IPS-18c (cell line): ENCODE measurements around the gene ADARB2.
"Not testable (repeated sequence)": the region's sequence is repeated elsewhere in the genome, so short reads cannot be mapped to it uniquely, and the experiment has no call there.

Experiments
- H3K4me3 ChIP-seq: 2 replicates; pipeline ENCODE4 v1.7.0; 2013; ENCODE audit warnings: low read depth, mild to moderate bottlenecking, low read length, moderate library complexity; ENCODE audit not compliant: insufficient read depth
- H3K9me3 ChIP-seq: one replicate; pipeline ENCODE4 v1.6.1; 2013; ENCODE audit warnings: mild to moderate bottlenecking, low read length, moderate library complexity; ENCODE audit not compliant: control insufficient read depth, insufficient read depth

The ADARB2 gene

GRCh38 chr10:1173091-1173490 lies 564.2 kb downstream of the ADARB2 start:
- Histone ChIP-seq H3K9me3 (no peaks in the 10 kb centered on the region), H3K4me3 (no peak overlapping the region)

GRCh38 chr10:1172256-1172984 lies 564.9 kb downstream of the ADARB2 start:
- H3K9me3 ChIP-seq, result no peaks in the 10 kb centered on the region
- no peak overlapping the region for H3K4me3 ChIP-seq

GRCh38 chr10:1171586-1171985 lies 565.7 kb downstream of the ADARB2 start:
- H3K9me3 ChIP-seq, result no peaks in the 10 kb centered on the region
- no peak overlapping the region for H3K4me3 ChIP-seq

- Histone ChIP-seq H3K4me3 (no peak overlapping the region), H3K9me3 (no peaks in the 10 kb centered on the region)
Observed at GRCh38 chr10:1171182-1171581, 566.1 kb downstream of the ADARB2 start.

GRCh38 chr10:1170867-1171180 lies 566.5 kb downstream of the ADARB2 start:
- Histone ChIP-seq H3K9me3 (no peaks in the 10 kb centered on the region), H3K4me3 (no peak overlapping the region)

- Histone ChIP-seq H3K4me3 (no peak overlapping the region), H3K9me3 (no peaks in the 10 kb centered on the region)
Observed at GRCh38 chr10:1169981-1170866, 567.1 kb downstream of the ADARB2 start.

- no peak overlapping the region for H3K4me3 ChIP-seq
- H3K9me3 ChIP-seq, result no peaks in the 10 kb centered on the region
Observed at GRCh38 chr10:1169186-1169885, 568.0 kb downstream of the ADARB2 start.

- no peak overlapping the region for H3K4me3 ChIP-seq
- no peaks in the 10 kb centered on the region for H3K9me3 ChIP-seq
Observed at GRCh38 chr10:1168763-1169162, 568.6 kb downstream of the ADARB2 start.

- Histone ChIP-seq H3K9me3 (no peaks in the 10 kb centered on the region), H3K4me3 (no peak overlapping the region)
Observed at GRCh38 chr10:1166828-1167275, 570.5 kb downstream of the ADARB2 start.

GRCh38 chr10:1166101-1166827 lies 571.1 kb downstream of the ADARB2 start:
- H3K4me3 ChIP-seq, result no peak overlapping the region
- no peaks in the 10 kb centered on the region for H3K9me3 ChIP-seq

- Histone ChIP-seq H3K9me3 (no peaks in the 10 kb centered on the region), H3K4me3 (no peak overlapping the region)
Observed at GRCh38 chr10:1163831-1164230, 573.5 kb downstream of the ADARB2 start.

- H3K4me3 ChIP-seq, result no peak overlapping the region
- no peaks in the 10 kb centered on the region for H3K9me3 ChIP-seq
Observed at GRCh38 chr10:1163204-1163660, 574.1 kb downstream of the ADARB2 start.

- no peak overlapping the region for H3K4me3 ChIP-seq
- H3K9me3 ChIP-seq, result peaks cover under 1% of the 10 kb centered on the region
Observed at GRCh38 chr10:1162481-1163203, 574.7 kb downstream of the ADARB2 start.

GRCh38 chr10:1161315-1161673 lies 576.0 kb downstream of the ADARB2 start:
- H3K4me3 ChIP-seq, H3K9me3 ChIP-seq: not testable (repeated sequence)

- H3K9me3 ChIP-seq, result peaks cover 2% of the 10 kb centered on the region
- no peak overlapping the region for H3K4me3 ChIP-seq
Observed at GRCh38 chr10:1160561-1161314, 576.6 kb downstream of the ADARB2 start.
